Body of pancreas (tissue), 4 donors: Measurements from ENCODE around the gene BCL10.

Source experiments
- CTCF ChIP-seq, 7 experiments: fragments of 450-650 bp in 4 of 7; fragments of 200-600 bp in 3 of 7; sonication (generic) in 3 of 7; IDR thresholded peaks; one replicate each; pipeline ENCODE4 v1.5.1; 2016 to 2019; ENCODE audit warnings: antibody characterized with exemption in 7 of 7
- POLR2A ChIP-seq, 3 donors: fragments of 450-650 bp; IDR thresholded peaks; one replicate each; pipeline ENCODE4 v1.6.1; 2016; ENCODE audit warnings: antibody characterized with exemption in 3 of 3, mild to moderate bottlenecking in 2 of 3

GRCh38 chr1:85289207-85289847, 12.9 kb upstream of the BCL10 start:
- TF ChIP-seq CTCF (IDR thresholded peaks at IDR 0.05), result no peak
- TF ChIP-seq POLR2A (IDR thresholded peaks at IDR 0.05), result no peak
